Stimulated activated naive CD8-positive, alpha-beta T cell treated with anti-CD3 and anti-CD28 coated beads, Interleukin-15, amount 100 ng/mL, for 72 hours (primary cell): ENCODE data around the gene HAGHL.
A peak's percentile ranks its signal among the peaks of the same experiment; 100 is the strongest.

Source experiments
- ATAC-seq: fragments of 150-1000 bp; cut with Tn5 transposase; 2 replicates; pipeline ENCODE4 v1.10.0; 2021; ENCODE audit warnings: mild to moderate bottlenecking, moderate library complexity
- DNase-seq, 2 donors: peaks; one replicate each; pipeline ENCODE4 v3.0.0; 2021 to 2022
- H3K27ac Mint-ChIP-seq, 2 donors: one replicate each; pipeline ENCODE4 v1.8.0; 2022; ENCODE audit warnings: mild to moderate bottlenecking in 2 of 2, mixed read lengths in 2 of 2, moderate library complexity in 2 of 2
- H3K27me3 Mint-ChIP-seq: one replicate; pipeline ENCODE4 v1.8.0; 2022; ENCODE audit warnings: mixed read lengths
- H3K4me1 Mint-ChIP-seq: one replicate; pipeline ENCODE4 v1.8.0; 2022; ENCODE audit warnings: mild to moderate bottlenecking, mixed read lengths
- H3K4me3 Mint-ChIP-seq, 2 donors: one replicate each; pipeline ENCODE4 v1.8.0; 2022; ENCODE audit warnings: mild to moderate bottlenecking in 2 of 2, mixed read lengths in 2 of 2, moderate library complexity in 1 of 2
- H3K9me3 Mint-ChIP-seq, 2 donors: one replicate each; pipeline ENCODE4 v1.8.0; 2022; ENCODE audit warnings: mixed read lengths in 2 of 2

HAGHL gene

GRCh38 chr16:762595-763268 lies 35.8 kb downstream of the HAGHL start:
- no peak overlapping the region for H3K27ac Mint-ChIP-seq
- H3K4me1 Mint-ChIP-seq = peaks cover 1% of the 10 kb centered on the region
- ATAC-seq (no peak), DNase-seq (no peak)
- no peaks in the 10 kb centered on the region for H3K9me3 Mint-ChIP-seq
- no peak overlapping the region for H3K4me3 Mint-ChIP-seq
- peaks cover 4% of the 10 kb centered on the region for H3K27me3 Mint-ChIP-seq

- Mint-ChIP-seq H3K27ac (no peak overlapping the region), H3K27me3 (no peaks in the 10 kb centered on the region), H3K9me3 (no peaks in the 10 kb centered on the region), H3K4me3 (no peak overlapping the region), H3K4me1 (no peaks in the 10 kb centered on the region)
- DNase-seq (no peak), ATAC-seq (no peak)
Measured at GRCh38 chr16:763369-764183, 36.7 kb downstream of the HAGHL start.

- H3K4me1 Mint-ChIP-seq = no peaks in the 10 kb centered on the region
- no peak for DNase-seq
- H3K9me3 Mint-ChIP-seq = no peaks in the 10 kb centered on the region
- no peaks in the 10 kb centered on the region for H3K27me3 Mint-ChIP-seq
- no peak overlapping the region for H3K4me3 Mint-ChIP-seq
- ATAC-seq = no peak
- no peak overlapping the region for H3K27ac Mint-ChIP-seq
Measured at GRCh38 chr16:764184-764750, 37.4 kb downstream of the HAGHL start.

- ATAC-seq (no peak), DNase-seq (no peak)
- Mint-ChIP-seq H3K27me3 (no peaks in the 10 kb centered on the region), H3K27ac (no peak overlapping the region), H3K9me3 (no peaks in the 10 kb centered on the region), H3K4me1 (no peaks in the 10 kb centered on the region), H3K4me3 (no peak overlapping the region)
Measured at GRCh38 chr16:764848-765487, 38.1 kb downstream of the HAGHL start.

- no peak for DNase-seq
- Mint-ChIP-seq H3K4me3 (no peak overlapping the region), H3K4me1 (no peaks in the 10 kb centered on the region), H3K9me3 (no peaks in the 10 kb centered on the region), H3K27ac (no peak overlapping the region), H3K27me3 (no peaks in the 10 kb centered on the region)
- ATAC-seq = no peak
Measured at GRCh38 chr16:765488-765865, 38.6 kb downstream of the HAGHL start.

GRCh38 chr16:766008-766819 lies 39.3 kb downstream of the HAGHL start:
- no peaks in the 10 kb centered on the region for H3K9me3 Mint-ChIP-seq
- H3K4me3 Mint-ChIP-seq = no peak overlapping the region
- H3K27ac Mint-ChIP-seq = no peak overlapping the region
- ATAC-seq (no peak), DNase-seq (no peak)
- no peaks in the 10 kb centered on the region for H3K4me1 Mint-ChIP-seq
- no peaks in the 10 kb centered on the region for H3K27me3 Mint-ChIP-seq

GRCh38 chr16:766820-767640 lies 40.1 kb downstream of the HAGHL start:
- Mint-ChIP-seq H3K9me3 (no peaks in the 10 kb centered on the region), H3K4me3 (no peak overlapping the region), H3K27ac (no peak overlapping the region), H3K27me3 (no peaks in the 10 kb centered on the region), H3K4me1 (no peaks in the 10 kb centered on the region)
- DNase-seq (no peak), ATAC-seq (no peak)

- Mint-ChIP-seq H3K4me1 (no peaks in the 10 kb centered on the region), H3K4me3 (no peak overlapping the region), H3K27me3 (no peaks in the 10 kb centered on the region), H3K27ac (no peak overlapping the region), H3K9me3 (no peaks in the 10 kb centered on the region)
- no peak for DNase-seq
- ATAC-seq = no peak
Measured at GRCh38 chr16:767743-768235, 40.9 kb downstream of the HAGHL start.

- DNase-seq = no peak
Measured at GRCh38 chr16:768428-768827, 41.5 kb downstream of the HAGHL start.

GRCh38 chr16:769184-769784 lies 42.4 kb downstream of the HAGHL start:
- ATAC-seq (peak; percentile 41), DNase-seq (no peak)
- Mint-ChIP-seq H3K27ac (no peak overlapping the region), H3K27me3 (no peaks in the 10 kb centered on the region), H3K4me3 (no peak overlapping the region), H3K9me3 (no peaks in the 10 kb centered on the region), H3K4me1 (no peaks in the 10 kb centered on the region)

More at GRCh38 chr16:768428-768827, 41.5 kb downstream of the HAGHL start:
- no peak overlapping the region for H3K27ac Mint-ChIP-seq
- no peak overlapping the region for H3K4me3 Mint-ChIP-seq
- no peaks in the 10 kb centered on the region for H3K9me3 Mint-ChIP-seq
- peak; percentile 24 for ATAC-seq
- no peaks in the 10 kb centered on the region for H3K4me1 Mint-ChIP-seq
- H3K27me3 Mint-ChIP-seq = no peaks in the 10 kb centered on the region

- Mint-ChIP-seq H3K27me3 (no peaks in the 10 kb centered on the region), H3K4me3 (no peak overlapping the region), H3K9me3 (no peaks in the 10 kb centered on the region), H3K27ac (no peak overlapping the region), H3K4me1 (no peaks in the 10 kb centered on the region)
- DNase-seq = no peak
- ATAC-seq = peak; percentile 3
Measured at GRCh38 chr16:769934-770333, 43.0 kb downstream of the HAGHL start.

- Mint-ChIP-seq H3K4me3 (no peak overlapping the region), H3K9me3 (no peaks in the 10 kb centered on the region), H3K4me1 (no peaks in the 10 kb centered on the region), H3K27me3 (no peaks in the 10 kb centered on the region), H3K27ac (no peak overlapping the region)
- ATAC-seq = peak; percentile 24
- DNase-seq = no peak
Measured at GRCh38 chr16:770411-770810, 43.5 kb downstream of the HAGHL start.

GRCh38 chr16:772959-773358 lies 46.1 kb downstream of the HAGHL start:
- no peak overlapping the region for H3K27ac Mint-ChIP-seq
- peaks cover 5% of the 10 kb centered on the region for H3K4me1 Mint-ChIP-seq
- H3K4me3 Mint-ChIP-seq = no peak overlapping the region
- H3K9me3 Mint-ChIP-seq = no peaks in the 10 kb centered on the region
- peaks cover 6% of the 10 kb centered on the region for H3K27me3 Mint-ChIP-seq
- no peak for ATAC-seq
- DNase-seq = no peak
